Measurements from ENCODE around the gene SLC31A2.

The SLC31A2 gene

DNA sequence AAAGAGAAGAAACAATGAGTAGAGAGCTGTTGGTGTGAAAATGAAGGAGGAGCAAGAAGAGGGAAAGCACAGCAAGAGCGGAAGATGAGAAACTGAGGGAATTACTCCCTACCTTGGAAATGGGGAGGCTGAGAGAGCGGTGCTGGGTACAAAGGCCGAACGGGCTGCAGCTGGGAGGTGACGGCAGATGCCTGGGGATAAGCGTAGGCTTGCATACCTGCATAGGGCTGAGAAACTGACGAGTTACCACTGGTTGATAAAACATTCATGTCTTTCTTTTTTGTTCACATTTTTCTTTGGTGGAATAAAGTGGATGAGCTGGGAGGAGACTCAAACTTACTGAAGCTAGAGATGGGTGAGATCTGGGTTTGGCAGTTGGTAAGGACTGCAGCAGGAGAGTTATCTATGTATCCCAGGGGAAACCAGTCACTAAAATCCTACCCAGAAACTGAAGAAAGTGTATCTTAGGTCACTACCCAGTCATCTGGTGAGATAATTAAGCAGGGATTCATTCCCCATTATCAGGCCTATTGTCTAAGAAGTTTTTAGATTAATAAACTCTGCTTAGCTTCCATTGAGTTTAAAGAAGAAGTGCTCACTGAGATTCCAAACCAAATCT, 35.4 kb downstream of the SLC31A2 start:
- FAIRE-seq, result no peak

GRCh38 chr9:113187929-113188595, 37.3 kb downstream of the SLC31A2 start:
- no peak for FAIRE-seq

DNA sequence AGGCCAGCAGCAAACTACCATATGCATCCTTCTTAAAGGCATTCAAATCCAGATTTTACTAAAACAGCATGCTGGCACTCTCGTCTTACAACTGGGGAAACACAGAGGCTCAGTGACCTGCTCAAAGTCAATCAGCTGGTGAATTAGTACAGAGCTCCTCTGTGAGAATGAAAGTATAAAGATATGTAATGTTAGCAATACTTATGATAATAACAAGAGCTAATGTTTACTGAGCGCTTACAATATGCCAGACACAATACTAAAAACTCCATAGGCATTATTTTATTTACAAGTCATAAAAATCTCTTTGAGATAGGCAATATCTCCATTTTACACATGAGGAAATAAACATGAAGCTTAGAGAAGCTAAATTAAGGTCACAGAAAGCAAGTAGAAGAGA, 41.6 kb downstream of the SLC31A2 start:
- FAIRE-seq, result no peak

DNA sequence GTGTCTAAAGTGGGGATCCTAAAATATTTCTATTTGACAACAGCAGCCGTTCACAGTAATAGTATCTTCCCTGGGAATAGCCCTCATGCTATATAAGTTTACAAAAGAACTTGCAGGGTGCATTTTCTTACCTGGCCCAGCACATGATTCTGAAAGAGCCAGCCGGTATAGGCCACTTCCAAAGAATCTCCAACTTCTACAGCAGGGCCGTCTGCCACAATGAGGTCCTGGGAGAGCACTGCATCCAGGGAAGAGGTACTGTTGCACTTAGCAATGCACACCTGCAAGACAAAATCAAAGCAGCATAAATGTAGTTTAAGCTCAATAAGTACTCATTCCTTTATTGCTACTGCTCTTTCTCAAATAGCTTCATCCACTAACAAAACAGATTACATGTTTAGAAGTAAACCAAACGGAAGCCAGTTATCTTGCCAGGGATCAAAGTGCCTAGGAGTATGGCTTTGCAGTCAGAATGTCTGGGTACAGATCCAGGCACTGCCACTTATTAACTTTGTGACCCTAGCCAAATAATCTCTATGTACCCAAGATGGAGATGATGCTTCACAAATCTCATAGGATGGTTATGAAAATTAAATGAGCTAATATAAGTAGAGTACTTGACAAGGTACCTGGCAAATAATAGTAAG, 49.0 kb downstream of the SLC31A2 start:
- no peak for FAIRE-seq

DNA sequence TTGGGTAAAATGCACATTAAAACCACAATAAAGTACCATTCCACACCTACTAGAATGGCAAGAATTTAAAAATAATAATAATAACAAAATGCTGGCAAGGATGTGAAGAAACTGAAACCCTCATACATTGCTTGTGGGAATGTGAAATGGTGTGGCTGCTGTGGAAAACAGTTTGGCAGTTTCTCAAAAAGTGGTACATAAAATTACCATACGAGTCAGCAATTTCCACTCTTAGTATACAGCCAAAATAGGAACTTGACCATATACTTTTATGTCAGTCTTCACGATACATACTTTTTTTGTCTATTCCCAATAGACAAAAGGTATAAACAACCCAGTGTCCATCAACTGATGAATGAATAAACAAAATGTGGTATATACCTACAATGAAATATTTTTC, 54.6 kb downstream of the SLC31A2 start:
- no peak for FAIRE-seq

- FAIRE-seq, result no peak
These were observed 55.1 kb downstream of the SLC31A2 start for GRCh38 chr9:113205861-113206260.

DNA sequence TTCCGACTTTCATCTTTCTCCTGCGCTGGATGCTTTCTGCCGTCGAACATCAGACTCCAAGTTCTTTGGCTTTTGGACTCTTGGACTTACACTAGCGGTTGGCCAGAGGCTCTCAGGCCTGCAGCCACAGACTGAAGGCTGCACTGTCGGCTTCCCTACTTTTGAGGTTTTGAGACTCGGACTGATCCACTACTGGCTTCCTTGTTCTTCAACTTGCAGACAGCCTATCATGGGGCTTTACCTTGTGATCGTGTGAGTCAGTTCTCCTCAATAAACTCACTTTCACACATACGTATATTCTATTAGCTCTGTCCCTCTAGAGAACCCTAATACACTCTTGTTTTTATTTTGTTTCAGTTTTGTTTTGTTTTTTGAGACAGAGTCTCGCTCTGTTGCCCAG, 60.0 kb downstream of the SLC31A2 start:
- FAIRE-seq, result no peak
